ENCODE results near the gene PRSS57. TPM values are rescaled to one million over a fixed set of nuclear protein-coding genes. Genes with fewer than 3 reads are reported as not detected.

The PRSS57 gene
- total and polyA plus RNA-seq, 2 of the 13 experiments (the other 11 are each of a cell fraction or from before 2014, with no cell fraction given) = 0.12 TPM; not detected in 1

DNA sequence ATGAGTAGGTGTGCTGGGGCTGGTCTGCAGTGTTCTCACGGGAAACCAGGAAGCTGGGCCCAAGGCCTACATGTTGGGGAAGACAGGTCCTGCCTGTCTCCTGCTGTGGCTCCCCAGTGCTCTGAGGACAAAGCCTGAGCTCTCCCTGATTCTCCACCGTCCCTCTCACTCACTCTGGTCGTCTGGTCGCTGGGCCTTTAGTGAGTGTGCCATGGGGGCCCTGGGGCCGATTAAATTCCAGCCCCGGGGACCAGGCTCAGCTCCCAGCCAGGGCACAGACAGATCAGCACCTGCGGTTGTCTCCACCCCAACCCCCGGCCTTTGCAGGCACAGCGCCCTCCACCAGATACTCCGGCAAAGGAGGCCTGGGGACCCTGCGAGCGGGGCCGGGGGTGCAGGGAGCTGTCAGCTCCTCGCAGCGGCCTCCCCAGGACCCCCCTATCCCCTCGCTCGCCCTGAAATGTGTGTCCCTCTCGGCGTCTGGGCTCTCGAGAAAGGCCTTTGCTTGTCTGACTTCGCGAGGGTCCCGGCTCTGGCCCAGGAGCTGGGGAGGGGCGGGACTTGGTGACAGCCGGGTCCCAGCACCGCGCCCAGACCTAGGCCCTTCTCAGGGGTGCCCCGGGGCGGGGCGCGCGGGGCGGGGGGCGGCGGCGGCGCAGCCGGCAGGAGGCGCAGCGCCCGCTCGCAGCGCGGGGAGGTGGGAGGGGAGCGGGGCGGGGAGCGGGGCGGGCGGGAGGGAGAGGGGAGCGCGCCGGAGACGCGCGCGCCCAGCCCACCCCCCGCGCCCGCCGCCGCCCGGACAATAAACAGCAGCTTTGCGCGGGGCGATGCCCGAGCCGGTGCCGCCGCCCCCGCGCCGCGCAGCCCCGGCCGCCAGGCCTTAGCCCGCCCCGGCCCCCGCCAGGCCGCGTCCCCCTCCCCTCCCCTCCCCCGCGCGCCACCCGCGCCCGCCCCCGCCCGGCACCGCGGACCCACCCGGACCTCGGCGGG, 13.2 kb upstream of the PRSS57 start, which contains the start of gene PALM (continued):
- no peak for TF ChIP-seq ATF7-NPFF (CRISPR knock-in tag; IDR thresholded peaks at IDR 0.05; ENCODE audit: low read depth)
- no peak for TF ChIP-seq RARG (CRISPR knock-in tag; IDR thresholded peaks at IDR 0.05; ENCODE audit: low read depth)
- no peak for TF ChIP-seq KAT2B (IDR thresholded peaks at IDR 0.05; ENCODE audit: borderline replicate concordance, low read depth, low read length)
- TF ChIP-seq GMEB2 (CRISPR knock-in tag; IDR thresholded peaks at IDR 0.05; ENCODE audit: low read depth) = no peak
- no peak for TF ChIP-seq GABPA (IDR thresholded peaks at IDR 0.05; ENCODE audit: low read depth, low read length)
- TF ChIP-seq GABPA (CRISPR knock-in tag; IDR thresholded peaks at IDR 0.05; ENCODE audit: low read depth) = no peak
- TF ChIP-seq ZNF256 (CRISPR knock-in tag; conservative IDR thresholded peaks at IDR 0.05) = no peak
- TF ChIP-seq SATB2 (CRISPR knock-in tag; IDR thresholded peaks at IDR 0.05) = no peak
- TF ChIP-seq FOXA1 (IDR thresholded peaks at IDR 0.05) = no peak
- no peak for TF ChIP-seq FOXA1 (CRISPR knock-in tag; IDR thresholded peaks at IDR 0.05)
- TF ChIP-seq ZNF235 (CRISPR knock-in tag; IDR thresholded peaks at IDR 0.05; ENCODE audit: borderline replicate concordance) = 0 out of 2 replicates have a peak, but pooled peaks have one; percentile 47
- TF ChIP-seq ATF3 (CRISPR knock-in tag; IDR thresholded peaks at IDR 0.05) = no peak
- no peak for TF ChIP-seq SOX5 (CRISPR knock-in tag; IDR thresholded peaks at IDR 0.05; ENCODE audit: borderline replicate concordance)
- no peak for TF ChIP-seq ELF4 (CRISPR knock-in tag; IDR thresholded peaks at IDR 0.05; ENCODE audit: borderline replicate concordance)
- TF ChIP-seq CHCHD3 (CRISPR knock-in tag; IDR thresholded peaks at IDR 0.05) = no peak
- TF ChIP-seq MXI1 (IDR thresholded peaks at IDR 0.05; ENCODE audit: borderline replicate concordance, low read depth, low read length) = no peak
- TF ChIP-seq ZNF331 (CRISPR knock-in tag; IDR thresholded peaks at IDR 0.05) = no peak
- no peak for TF ChIP-seq REPIN1 (CRISPR knock-in tag; IDR thresholded peaks at IDR 0.05; ENCODE audit: borderline replicate concordance, low read depth)
- TF ChIP-seq, protein P1, sequence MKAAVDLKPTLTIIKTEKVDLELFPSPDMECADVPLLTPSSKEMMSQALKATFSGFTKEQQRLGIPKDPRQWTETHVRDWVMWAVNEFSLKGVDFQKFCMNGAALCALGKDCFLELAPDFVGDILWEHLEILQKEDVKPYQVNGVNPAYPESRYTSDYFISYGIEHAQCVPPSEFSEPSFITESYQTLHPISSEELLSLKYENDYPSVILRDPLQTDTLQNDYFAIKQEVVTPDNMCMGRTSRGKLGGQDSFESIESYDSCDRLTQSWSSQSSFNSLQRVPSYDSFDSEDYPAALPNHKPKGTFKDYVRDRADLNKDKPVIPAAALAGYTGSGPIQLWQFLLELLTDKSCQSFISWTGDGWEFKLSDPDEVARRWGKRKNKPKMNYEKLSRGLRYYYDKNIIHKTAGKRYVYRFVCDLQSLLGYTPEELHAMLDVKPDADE (CRISPR knock-in tag; IDR thresholded peaks at IDR 0.05) = no peak
- TF ChIP-seq ZNF224 (CRISPR knock-in tag; IDR thresholded peaks at IDR 0.05) = no peak
- TF ChIP-seq, protein P2, sequence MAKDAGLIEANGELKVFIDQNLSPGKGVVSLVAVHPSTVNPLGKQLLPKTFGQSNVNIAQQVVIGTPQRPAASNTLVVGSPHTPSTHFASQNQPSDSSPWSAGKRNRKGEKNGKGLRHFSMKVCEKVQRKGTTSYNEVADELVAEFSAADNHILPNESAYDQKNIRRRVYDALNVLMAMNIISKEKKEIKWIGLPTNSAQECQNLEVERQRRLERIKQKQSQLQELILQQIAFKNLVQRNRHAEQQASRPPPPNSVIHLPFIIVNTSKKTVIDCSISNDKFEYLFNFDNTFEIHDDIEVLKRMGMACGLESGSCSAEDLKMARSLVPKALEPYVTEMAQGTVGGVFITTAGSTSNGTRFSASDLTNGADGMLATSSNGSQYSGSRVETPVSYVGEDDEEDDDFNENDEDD (CRISPR knock-in tag; IDR thresholded peaks at IDR 0.05; ENCODE audit: borderline replicate concordance) = no peak
- TF ChIP-seq SALL1 (CRISPR knock-in tag; IDR thresholded peaks at IDR 0.05) = peak; percentile 15; the same call in 1 of the 2 replicates
- TF ChIP-seq, protein P3, sequence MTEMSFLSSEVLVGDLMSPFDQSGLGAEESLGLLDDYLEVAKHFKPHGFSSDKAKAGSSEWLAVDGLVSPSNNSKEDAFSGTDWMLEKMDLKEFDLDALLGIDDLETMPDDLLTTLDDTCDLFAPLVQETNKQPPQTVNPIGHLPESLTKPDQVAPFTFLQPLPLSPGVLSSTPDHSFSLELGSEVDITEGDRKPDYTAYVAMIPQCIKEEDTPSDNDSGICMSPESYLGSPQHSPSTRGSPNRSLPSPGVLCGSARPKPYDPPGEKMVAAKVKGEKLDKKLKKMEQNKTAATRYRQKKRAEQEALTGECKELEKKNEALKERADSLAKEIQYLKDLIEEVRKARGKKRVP (CRISPR knock-in tag; IDR thresholded peaks at IDR 0.05) = no peak
- TF ChIP-seq ZNF672 (CRISPR knock-in tag; IDR thresholded peaks at IDR 0.05) = no peak

Data from HepG2 (cell line).